Gastrocnemius medialis (tissue), 4 donors: ENCODE results near the gene C1orf116.

Experiments
- CTCF ChIP-seq, 5 experiments: fragments of 450-650 bp in 3 of 5; fragments of 200-600 bp in 2 of 5; sonication (generic) in 2 of 5; IDR thresholded peaks in 4 of 5; conservative IDR thresholded peaks in 1 of 5; 1 replicate in 4 of 5; 2 replicates in 1 of 5; pipeline ENCODE4 v1.5.1; 2016 to 2019; ENCODE audit warnings: antibody characterized with exemption in 5 of 5, mild to moderate bottlenecking in 3 of 5, moderate library complexity in 3 of 5
- POLR2A ChIP-seq, 2 donors: fragments of 450-650 bp; IDR thresholded peaks; one replicate each; pipeline ENCODE4 v1.6.1; 2017; ENCODE audit warnings: antibody characterized with exemption in 2 of 2, mild to moderate bottlenecking in 2 of 2, moderate library complexity in 2 of 2

GRCh38 chr1:207034208-207034607, 1.7 kb upstream of the C1orf116 start:
- TF ChIP-seq CTCF (IDR thresholded peaks at IDR 0.05 in 4 of 5, conservative IDR thresholded peaks at IDR 0.05 in 1 of 5): no peak
- TF ChIP-seq POLR2A (IDR thresholded peaks at IDR 0.05): no peak
